H1 (cell line): ENCODE measurements around the gene MFAP3. TPM values are rescaled to one million over a fixed set of nuclear protein-coding genes. Genes with fewer than 3 reads are reported as not detected.

Source experiments
- CTCF ChIA-PET: fragments of 300-600 bp; sonication (Branson Sonifier 250); formaldehyde crosslinking; loops from one replicate; lab custom pipeline; 2021; ENCODE audit not compliant: partially characterized antibody; lab: Charles Lee
- POLR2A ChIA-PET: fragments of 300-600 bp; sonication (Branson Sonifier 250); formaldehyde crosslinking; loops from one replicate; lab custom pipeline; 2021; ENCODE audit warnings: inconsistent platforms; ENCODE audit not compliant: partially characterized antibody; lab: Charles Lee
- DNase-seq, 2 experiments: peaks; one replicate each; pipeline versions ENCODE4 v3.0.0 to v3.0.0-alpha.2; 2010 to 2022; ENCODE audit warnings: low spot score in 2 of 2, low read depth in 1 of 2, mixed read lengths in 1 of 2
- FAIRE-seq: peaks from 2 replicates; lab custom pipeline; 2011; peaks lifted over from hg19 to GRCh38; lab: Jason Lieb, UNC
- H2AFZ ChIP-seq: 2 replicates; pipeline ENCODE4 v1.8.1; 2012; ENCODE audit warnings: low read length, inconsistent platforms
- H2AK5ac ChIP-seq: 2 replicates; pipeline ENCODE4 v1.6.1; 2013; ENCODE audit warnings: low read depth, low read length
- H2BK120ac ChIP-seq: replicated peaks from 2 replicates; pipeline ENCODE3; 2013; ENCODE audit warnings: low read depth, low read length, inconsistent platforms
- H2BK12ac ChIP-seq: 2 replicates; pipeline ENCODE4 v1.6.1; 2013; ENCODE audit warnings: low read depth, low read length
- H2BK15ac ChIP-seq: 2 replicates; pipeline ENCODE4 v1.6.1; 2013; ENCODE audit warnings: low read length
- H2BK20ac ChIP-seq: 2 replicates; pipeline ENCODE4 v1.6.1; 2013; ENCODE audit warnings: low read length
- H2BK5ac ChIP-seq: 2 replicates; pipeline ENCODE4 v1.6.1; 2013; ENCODE audit warnings: low read depth, low read length
- H3K14ac ChIP-seq: 2 replicates; pipeline ENCODE4 v1.6.1; 2013; ENCODE audit warnings: inconsistent platforms; ENCODE audit not compliant: insufficient read length
- H3K18ac ChIP-seq: 2 replicates; pipeline ENCODE4 v1.6.1; 2013; ENCODE audit warnings: low read length; ENCODE audit errors: extremely low read depth
- H3K23ac ChIP-seq: 2 replicates; pipeline ENCODE4 v1.6.1; 2013; ENCODE audit warnings: inconsistent platforms; ENCODE audit not compliant: insufficient read length
- H3K23me2 ChIP-seq: 2 replicates; pipeline ENCODE4 v1.6.1; 2013; ENCODE audit warnings: low read depth, low read length
- H3K27ac ChIP-seq: 2 replicates; pipeline ENCODE4 v1.6.1; 2011; ENCODE audit warnings: low read depth, low read length, inconsistent platforms
- H3K27me3 ChIP-seq, 4 experiments: replicated peaks in 1 of 4; 1 replicate in 1 of 4; 2 replicates in 3 of 4; pipeline versions ENCODE4 v1.6.1 to v1.8.1; 2011 to 2013; ENCODE audit warnings: low read length in 3 of 4, mild to moderate bottlenecking in 3 of 4, inconsistent platforms in 2 of 4, mixed read lengths in 2 of 4, moderate library complexity in 1 of 4; ENCODE audit not compliant: control insufficient read depth in 3 of 4, insufficient read depth in 3 of 4; ENCODE audit errors: extremely low read depth in 1 of 4
- H3K36me3 ChIP-seq, 4 experiments: 2 replicates each; pipeline versions ENCODE4 v1.6.1 to v1.8.1; 2011 to 2013; ENCODE audit warnings: mild to moderate bottlenecking in 4 of 4, low read length in 3 of 4, moderate library complexity in 2 of 4, control low read depth in 1 of 4, inconsistent platforms in 1 of 4; ENCODE audit not compliant: insufficient read depth in 4 of 4, control insufficient read depth in 2 of 4
- H3K4ac ChIP-seq: replicated peaks from 2 replicates; pipeline ENCODE3; 2013; ENCODE audit warnings: low read length, low read depth, mixed read lengths, inconsistent platforms; ENCODE audit not compliant: insufficient read length
- H3K4me1 ChIP-seq, 4 experiments: replicated peaks in 1 of 4; 1 replicate in 1 of 4; 2 replicates in 3 of 4; pipeline versions ENCODE4 v1.6.1 to v1.8.1; 2011 to 2013; ENCODE audit warnings: low read length in 3 of 4, inconsistent platforms in 2 of 4, mixed read lengths in 1 of 4; ENCODE audit not compliant: insufficient read depth in 4 of 4, control insufficient read depth in 3 of 4
- H3K4me2 ChIP-seq, 2 experiments: 2 replicates each; pipeline versions ENCODE4 v1.6.1 to v1.8.1; 2011 to 2013; ENCODE audit warnings: low read depth in 2 of 2, low read length in 2 of 2, control low read depth in 1 of 2, inconsistent platforms in 1 of 2, mild to moderate bottlenecking in 1 of 2; ENCODE audit not compliant: insufficient read depth in 1 of 2
- H3K4me3 ChIP-seq, 4 experiments: fragments of 200-600, 300-600 bp in 1 of 4; sonication (generic), shearing (Covaris generic), sonication (Bioruptor Twin) in 1 of 4; 2 replicates each; pipeline versions ENCODE4 v1.5.1 to v1.8.1; 2011 to 2016; ENCODE audit warnings: low read length in 4 of 4, low read depth in 3 of 4, control low read depth in 2 of 4, inconsistent platforms in 2 of 4, mild to moderate bottlenecking in 2 of 4, mixed read lengths in 1 of 4, moderate library complexity in 1 of 4; ENCODE audit not compliant: insufficient read depth in 2 of 4; ENCODE audit errors: extremely low read depth in 1 of 4
- H3K56ac ChIP-seq: replicated peaks from 2 replicates; pipeline ENCODE3; 2013; ENCODE audit warnings: low read depth, mild to moderate bottlenecking, mixed read lengths, low read length, inconsistent platforms; ENCODE audit not compliant: insufficient read length
- H3K79me1 ChIP-seq: 2 replicates; pipeline ENCODE4 v1.6.1; 2013; ENCODE audit warnings: low read depth, low read length, control low read depth
- H3K79me2 ChIP-seq, 2 experiments: 2 replicates each; pipeline versions ENCODE4 v1.6.1 to v1.8.1; 2012 to 2013; ENCODE audit warnings: low read length in 2 of 2, mild to moderate bottlenecking in 2 of 2, inconsistent platforms in 1 of 2; ENCODE audit not compliant: insufficient read depth in 2 of 2, control insufficient read depth in 1 of 2
- H3K9ac ChIP-seq, 4 experiments: replicated peaks in 1 of 4; 1 replicate in 1 of 4; 2 replicates in 3 of 4; pipeline versions ENCODE4 v1.6.1 to v1.8.1; 2011 to 2013; ENCODE audit warnings: low read depth in 3 of 4, low read length in 3 of 4, control low read depth in 2 of 4, mild to moderate bottlenecking in 2 of 4, moderate library complexity in 2 of 4, inconsistent platforms in 1 of 4; ENCODE audit errors: extremely low read depth in 1 of 4
- H3K9me3 ChIP-seq, 2 experiments: 2 replicates each; pipeline versions ENCODE4 v1.6.1 to v1.8.1; 2012 to 2013; ENCODE audit warnings: mild to moderate bottlenecking in 2 of 2, moderate library complexity in 2 of 2, control low read depth in 1 of 2, inconsistent platforms in 1 of 2, low read depth in 1 of 2, low read length in 1 of 2, mixed read lengths in 1 of 2; ENCODE audit not compliant: insufficient read depth in 2 of 2
- H4K20me1 ChIP-seq, 2 experiments: replicated peaks in 1 of 2; 2 replicates each; pipeline versions ENCODE3 to v1.8.1; 2011 to 2013; ENCODE audit warnings: inconsistent platforms in 2 of 2, low read length in 2 of 2, mild to moderate bottlenecking in 1 of 2; ENCODE audit not compliant: insufficient read depth in 2 of 2, control insufficient read depth in 1 of 2
- H4K5ac ChIP-seq: 2 replicates; pipeline ENCODE4 v1.6.1; 2013; ENCODE audit warnings: low read length, low read depth, mixed read lengths, inconsistent platforms; ENCODE audit not compliant: insufficient read length
- H4K8ac ChIP-seq: 2 replicates; pipeline ENCODE4 v1.8.0; 2013; ENCODE audit warnings: mild to moderate bottlenecking, moderate library complexity, low read length, inconsistent platforms; ENCODE audit not compliant: insufficient read depth; ENCODE audit errors: extremely low read depth
- H4K91ac ChIP-seq: replicated peaks from 2 replicates; pipeline ENCODE3; 2013; ENCODE audit warnings: low read length, mixed read lengths, inconsistent platforms; ENCODE audit not compliant: insufficient read length
- EGR1 ChIP-seq: IDR thresholded peaks from 2 replicates; pipeline ENCODE4 v1.6.1; 2011; ENCODE audit warnings: low read depth, low read length, borderline replicate concordance
- MAFK ChIP-seq: IDR thresholded peaks from 2 replicates; pipeline ENCODE4 v1.6.1; 2012; ENCODE audit warnings: low read depth, mild to moderate bottlenecking, improper control_type of control experiment, low read length
- PHF8 ChIP-seq: fragments of 200-600 bp; sonication (generic); conservative IDR thresholded peaks from 2 replicates; pipeline ENCODE4 v1.7.1; 2012; ENCODE audit warnings: low read depth, mild to moderate bottlenecking, inconsistent platforms, low read length, moderate library complexity
- RFX5 ChIP-seq: IDR thresholded peaks from 2 replicates; pipeline ENCODE4 v1.6.1; 2011; ENCODE audit warnings: low read depth, low read length, improper control_type of control experiment, borderline replicate concordance
- WGBS, 2 experiments: shearing (Covaris generic) in 1 of 2; methylation state at CpG; one replicate each; pipeline versions ENCODE4 v1.1.6 to v1.1.7; 2013 to 2015; ENCODE audit warnings: low lambda C conversion rate in 2 of 2, mixed read lengths in 2 of 2, inconsistent platforms in 1 of 2, low coverage in 1 of 2, missing lambda C conversion rate in 1 of 2; ENCODE audit not compliant: insufficient replicate concordance in 2 of 2, insufficient coverage in 1 of 2, insufficient read length in 1 of 2; ENCODE audit errors: extremely low coverage in 1 of 2, missing lambda C conversion rate in 1 of 2; 5-methylcytosine and 5-hydroxymethylcytosine counted together
- polyA plus RNA-seq, 7 experiments: library from polyadenylated mRNA; depleted of rRNA in 3 of 7; stranded (reverse) in 5 of 7; unstranded in 2 of 7; fragments of >200 nt in 5 of 7; fragments of 200-250 nt in 2 of 7; gene quantifications; 1 replicate in 5 of 7; 2 replicates in 1 of 7; 4 replicates in 1 of 7; pipeline versions ENCODE4 v1.2.1 to v1.2.3, GENCODE V29; 2011 to 2013; ENCODE audit warnings: missing spikeins in 2 of 7, mixed read lengths in 2 of 7
- total RNA-seq: library from RNA; stranded (reverse); fragmentation: NEBNext Ultra II Directional; extraction: Animal tissue kit (Norgen Biotek cat#: 25700); gene quantifications from 2 replicates; pipeline ENCODE4 v1.2.1, GENCODE V29; 2021

The MFAP3 gene
- total and polyA plus RNA-seq, 2 of the 8 experiments (the other 6 are each of a cell fraction or from before 2014, with no cell fraction given) = 13.7 to 27.0 TPM

GRCh38 chr5:154046486-154046885 lies 7.7 kb downstream of the MFAP3 start:
- Histone ChIP-seq H3K4ac (no peak overlapping the region), H4K8ac (no peak overlapping the region), H3K4me3 (no peak overlapping the region), H4K20me1 (peaks cover 1 to 4% of the 10 kb centered on the region in 2 experiments), H3K9me3 (no peaks in the 10 kb centered on the region), H3K14ac (no peak overlapping the region), H2BK20ac (no peak overlapping the region), H2AK5ac (no peak overlapping the region), H2BK12ac (no peak overlapping the region), H3K27ac (no peak overlapping the region), H3K27me3 (no peaks in the 10 kb centered on the region), H3K4me1 (no peaks in the 10 kb centered on the region), H3K79me1 (no peaks in the 10 kb centered on the region; the same call in 1 of the 2 replicates), H2AFZ (no peak overlapping the region), H3K36me3 (peaks cover 0 to 9% (median under 1%) of the 10 kb centered on the region in 4 experiments; a peak in 3 of 8 replicates), H2BK120ac (no peak overlapping the region), H3K79me2 (no peaks in the 10 kb centered on the region), H4K91ac (no peak overlapping the region), H2BK15ac (no peak overlapping the region), H4K5ac (no peak overlapping the region), H2BK5ac (no peak overlapping the region), H3K56ac (no peak overlapping the region), H3K9ac (no peak overlapping the region), H3K4me2 (no peak overlapping the region), H3K23ac (no peak overlapping the region), H3K23me2 (no peaks in the 10 kb centered on the region), H3K18ac (no peak overlapping the region)
- POLR2A ChIA-PET = interaction anchor here (0.6 to 1.4 kb wide), 2 partner anchors 17 to 312 kb away, joined by 3 read pairs; no protein-coding TSS in a partner anchor
- TF ChIP-seq EGR1 = no peak
- no peak for TF ChIP-seq RFX5
- TF ChIP-seq PHF8 = no peak
- no peak for TF ChIP-seq MAFK
- WGBS, 2 experiments = 90% methylated on average over 7 of the region's 7 CpGs; no CpG with 5 or more reads in 1 of the 2 experiments
- DNase-seq = no peak
- no peak for FAIRE-seq
- CTCF ChIA-PET = interaction anchor here (1.0 to 1.1 kb wide), 3 partner anchors 9 to 111 kb away, joined by 3 read pairs; no protein-coding TSS in a partner anchor
